ENCODE data around the gene UBAP2L.
"Not testable (repeated sequence)": the region's sequence is repeated elsewhere in the genome, so short reads cannot be mapped to it uniquely, and the experiment has no call there.

UBAP2L gene

DNA sequence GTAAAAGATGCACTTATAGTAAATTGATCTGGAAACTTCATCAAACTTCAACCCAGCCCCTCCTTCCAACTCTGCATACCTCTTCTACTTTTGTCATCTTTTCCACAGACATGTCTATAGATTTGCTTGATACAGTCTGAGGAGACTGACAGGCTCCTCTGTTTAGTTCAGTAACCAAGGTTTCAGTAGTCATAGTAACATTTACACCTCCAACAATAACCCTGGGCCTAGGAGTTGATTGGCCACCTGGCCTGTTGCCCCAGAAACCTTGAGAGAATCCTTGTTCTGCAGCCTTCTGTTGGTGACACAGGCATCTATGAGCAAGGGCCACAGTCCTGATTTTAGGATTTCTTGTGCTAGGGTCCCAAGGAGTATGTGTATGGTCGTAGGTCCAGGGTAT lies 14.6 kb upstream of the UBAP2L start, which contains the start of gene CFAP141:
CFAP141 (minus strand) TSS at position 138 of the 400 bp plus-strand sequence; CDS start at position 112, 26 bp downstream.
- no peak for DNase-seq

DNA sequence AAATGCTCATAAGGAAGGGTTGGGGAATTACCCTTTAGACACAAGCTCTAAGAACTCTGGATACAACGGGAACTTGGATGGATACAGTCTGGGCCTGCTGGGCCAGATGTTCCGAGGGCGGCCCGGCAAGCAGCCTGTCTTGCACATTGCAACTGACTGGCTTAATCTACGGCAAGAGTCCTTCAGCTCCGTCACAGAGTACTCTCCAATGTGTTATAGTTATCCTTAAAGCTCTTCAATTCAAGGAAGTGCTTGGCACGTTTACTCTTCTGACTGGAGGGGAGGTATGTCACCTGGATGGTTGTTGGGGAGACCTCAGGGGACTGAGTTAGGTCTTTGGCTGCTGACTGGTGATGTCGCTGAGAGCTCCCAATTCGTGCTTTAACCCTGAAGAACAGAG lies 13.5 kb upstream of the UBAP2L start:
- DNase-seq, result no peak

- DNase-seq, result no peak
Observed at GRCh38 chr1:154208677-154209388, 11.9 kb upstream of the UBAP2L start.

- DNase-seq, result no peak
Observed at GRCh38 chr1:154212083-154212482, 8.7 kb upstream of the UBAP2L start.

GRCh38 chr1:154213274-154213673 lies 7.5 kb upstream of the UBAP2L start:
- DNase-seq, result no peak

- no peak for DNase-seq
Observed at GRCh38 chr1:154218545-154218944, 2.2 kb upstream of the UBAP2L start.

DNA sequence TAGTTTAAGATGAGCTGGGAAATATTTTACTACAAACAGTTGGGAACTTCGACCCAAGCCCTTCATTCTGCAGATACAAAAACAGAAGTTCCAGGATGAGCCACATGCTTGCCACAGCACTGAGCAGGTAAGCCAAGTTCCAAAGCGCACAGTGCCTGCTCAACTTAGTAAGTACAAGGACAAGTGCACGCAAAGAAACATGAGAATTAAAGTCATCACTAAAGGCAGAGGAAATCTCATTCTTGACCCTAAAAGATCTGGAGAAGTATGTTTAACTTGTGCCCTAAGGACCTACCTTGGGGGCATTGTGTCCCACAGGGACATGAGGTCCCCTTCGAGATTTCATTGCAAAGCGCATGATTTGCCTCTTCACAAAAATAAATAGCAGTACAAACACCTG lies 1.2 kb upstream of the UBAP2L start:
- no peak for DNase-seq

DNA sequence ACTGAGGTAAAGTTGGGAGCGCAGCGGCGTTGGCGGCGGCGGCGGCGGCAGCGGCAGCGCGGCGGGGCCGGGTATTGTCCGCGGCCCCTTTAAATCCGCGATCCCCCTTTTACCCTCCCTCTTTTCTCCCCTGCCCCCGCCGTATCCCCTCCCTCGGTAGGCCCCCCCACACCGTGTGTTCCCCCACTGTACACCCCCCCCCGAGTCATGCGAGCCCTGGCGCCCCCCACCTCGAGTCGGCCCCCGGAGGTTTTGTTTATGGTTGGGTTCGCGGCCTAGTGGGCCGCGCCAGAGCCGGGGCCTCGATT lies 169 bp downstream of the UBAP2L start:
- no peak for DNase-seq

DNA sequence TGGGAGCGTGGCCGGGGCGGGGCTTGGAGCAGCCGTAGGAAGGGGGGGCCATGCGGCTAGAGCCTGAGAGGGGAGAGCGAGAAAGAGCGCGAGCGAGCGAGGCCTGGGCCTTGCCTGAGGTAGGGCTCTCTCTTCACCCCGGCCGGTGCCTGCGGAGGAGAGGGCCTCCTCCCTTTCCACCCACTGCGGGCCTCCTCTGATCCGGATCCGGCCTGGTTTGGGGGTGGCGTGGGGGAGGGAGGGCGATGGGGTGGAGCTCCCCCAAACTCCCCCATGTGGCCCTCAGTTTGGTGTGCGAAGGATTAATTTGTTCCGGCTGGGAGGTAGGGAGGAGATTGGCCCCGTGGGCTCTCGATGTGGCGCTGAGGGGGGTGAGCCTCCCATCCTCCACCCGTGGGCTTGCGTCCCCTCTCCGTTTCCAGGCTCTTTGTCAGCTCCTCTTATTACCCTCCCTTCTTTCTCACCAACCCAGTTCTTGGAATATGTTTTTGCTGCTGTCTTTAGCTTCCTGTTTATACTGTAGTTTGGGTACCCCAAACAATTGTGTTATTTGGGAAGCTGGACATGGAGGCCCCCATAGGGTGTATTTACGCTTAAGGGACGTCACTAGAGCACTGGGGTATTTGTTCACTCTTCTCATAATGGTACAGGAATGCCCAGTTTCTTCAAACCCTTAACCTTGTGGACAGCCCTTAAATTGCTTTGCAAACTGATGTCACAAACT lies 685 bp downstream of the UBAP2L start:
- DNase-seq, result peak; percentile 77

- no peak for DNase-seq
Observed at GRCh38 chr1:154222518-154222917, 1.8 kb downstream of the UBAP2L start.

GRCh38 chr1:154222918-154223317 lies 2.2 kb downstream of the UBAP2L start:
- no peak for DNase-seq

DNA sequence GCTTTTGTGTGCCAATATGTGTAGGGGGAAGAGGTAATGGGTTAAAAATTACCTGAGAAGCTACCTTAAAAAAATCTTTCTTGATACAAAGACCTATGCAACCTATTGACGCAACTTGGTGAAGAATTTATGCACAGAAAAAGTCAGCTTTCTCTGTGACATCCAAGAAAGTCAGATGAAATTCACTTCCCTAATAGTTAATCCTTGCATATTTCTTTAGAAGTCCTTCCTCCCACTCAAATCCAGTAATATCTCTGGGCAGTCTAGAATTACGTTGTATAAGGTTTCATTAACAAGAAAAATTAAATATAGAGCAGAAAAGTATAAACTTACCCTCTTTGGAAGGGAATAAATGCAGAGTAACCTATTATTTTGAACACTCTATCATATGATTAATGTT lies 2.9 kb downstream of the UBAP2L start:
- DNase-seq, result no peak

GRCh38 chr1:154225370-154225769 lies 4.6 kb downstream of the UBAP2L start:
- no peak for DNase-seq

DNA sequence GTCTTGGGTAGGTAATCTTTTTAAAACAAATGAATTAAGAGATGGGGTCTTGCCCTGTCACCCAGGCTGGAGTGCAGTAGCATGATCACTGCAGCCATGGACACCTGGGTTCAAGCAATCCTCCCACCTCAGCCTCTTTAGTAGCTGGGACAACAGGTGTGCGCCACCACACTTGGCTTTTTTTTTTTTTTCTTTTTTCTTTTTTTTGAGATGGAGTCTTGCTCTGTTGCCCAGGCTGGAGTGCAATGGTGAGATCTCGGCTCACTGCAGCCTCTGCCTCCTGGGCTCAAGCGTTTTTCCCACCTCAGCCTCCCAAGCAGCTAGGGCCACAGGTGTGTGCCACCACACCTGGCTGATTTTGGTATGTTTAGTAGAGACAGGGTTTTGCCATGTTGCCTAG lies 10.4 kb downstream of the UBAP2L start:
- DNase-seq, result not testable (repeated sequence)

DNA sequence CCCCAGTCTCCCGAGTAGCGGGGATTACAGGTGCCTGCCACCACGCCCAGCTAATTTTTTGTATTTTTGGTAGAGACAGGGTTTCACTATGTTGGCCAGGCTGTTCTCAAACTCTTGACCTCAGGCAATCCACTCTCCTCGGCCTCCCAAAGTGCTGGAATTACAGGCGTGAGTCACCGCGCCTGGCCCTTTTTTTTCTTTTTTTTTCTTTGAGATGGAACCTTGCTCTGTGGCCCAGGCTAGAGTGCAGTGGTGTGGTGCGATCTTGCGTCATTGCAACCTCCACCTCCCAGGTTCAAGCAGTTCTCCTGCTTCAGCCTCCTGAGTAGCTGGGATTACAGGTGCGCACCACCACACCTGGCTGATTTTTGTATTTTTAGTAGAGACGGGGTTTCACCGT lies 12.4 kb downstream of the UBAP2L start:
- DNase-seq, result not testable (repeated sequence)

- DNase-seq, result no peak
Observed at GRCh38 chr1:154236855-154237254, 16.1 kb downstream of the UBAP2L start.

GRCh38 chr1:154237435-154237834 lies 16.7 kb downstream of the UBAP2L start:
- no peak for DNase-seq

DNA sequence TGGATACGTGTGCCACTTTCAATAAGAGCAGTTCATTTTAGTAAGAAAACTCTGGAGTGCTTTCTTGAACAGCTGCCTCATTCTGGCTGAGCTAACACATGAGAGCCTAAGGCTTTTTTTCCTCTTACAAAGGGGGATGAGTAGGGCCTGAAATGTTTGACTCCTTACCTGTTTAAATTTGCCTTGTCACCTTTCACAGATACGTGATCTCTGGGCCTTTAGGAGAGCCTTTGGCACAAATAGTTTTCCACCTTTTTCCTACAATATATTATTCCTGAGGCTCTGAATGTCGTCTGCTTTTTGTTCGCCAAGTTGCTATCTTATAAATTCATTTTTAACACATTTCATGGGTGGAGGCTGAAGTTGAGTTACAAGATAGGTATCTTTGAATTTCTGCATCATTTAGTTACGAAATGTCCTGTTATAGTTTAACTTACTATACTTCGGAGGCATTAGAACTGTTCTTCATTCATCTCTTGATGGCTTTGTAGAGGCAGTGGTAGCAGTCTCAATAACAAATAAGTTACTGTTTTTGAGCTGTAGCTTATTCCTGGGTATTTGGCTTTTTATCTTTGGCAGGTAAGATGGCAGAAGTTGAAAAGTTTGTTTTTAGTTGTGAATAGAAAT lies 17.2 kb downstream of the UBAP2L start:
- DNase-seq, result no peak

DNA sequence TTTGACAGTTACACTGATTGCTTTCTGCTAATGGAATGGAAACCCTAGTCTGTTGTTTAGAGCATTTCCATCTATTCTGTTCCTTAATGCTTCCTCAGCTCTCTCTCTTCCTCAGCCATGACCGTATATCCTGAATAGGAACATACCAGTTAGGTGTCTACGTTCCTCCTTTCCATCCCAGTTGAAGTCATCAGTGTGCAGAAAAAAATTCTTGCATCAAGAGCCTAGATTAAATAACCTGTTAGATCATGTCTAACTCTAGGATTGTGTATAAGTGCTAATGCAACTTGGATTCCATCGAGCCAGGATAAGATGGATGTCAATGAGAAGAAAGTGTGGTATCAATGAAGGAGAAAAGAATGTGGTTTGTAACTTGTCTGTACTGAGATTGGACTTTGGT lies 18.7 kb downstream of the UBAP2L start:
- DNase-seq, result no peak

DNA sequence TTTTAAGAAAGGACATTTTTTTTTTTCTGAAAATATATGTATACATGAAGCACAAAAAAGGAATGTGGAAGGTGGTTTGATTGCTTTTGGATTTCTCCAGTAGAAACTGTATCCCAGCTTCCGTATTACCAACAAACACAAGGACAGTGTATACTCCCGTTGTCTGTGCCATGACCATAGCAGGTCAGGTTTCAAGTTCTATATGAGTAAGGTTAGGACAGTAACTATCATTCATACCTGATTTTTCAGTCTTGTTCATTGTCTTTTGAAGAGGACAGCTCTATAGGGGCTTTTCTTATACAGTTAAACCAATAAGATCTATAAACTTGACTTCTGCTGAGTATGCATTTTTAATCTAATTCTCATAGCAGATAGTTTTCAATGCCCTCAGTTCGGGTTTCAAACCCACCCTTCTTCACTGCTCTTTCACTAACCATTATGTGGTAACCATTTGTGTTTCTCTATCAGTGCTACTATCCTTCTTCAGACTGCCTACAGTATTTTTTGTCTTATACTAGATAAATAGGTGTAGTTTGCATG lies 19.6 kb downstream of the UBAP2L start:
- no peak for DNase-seq

GRCh38 chr1:154241703-154242351 lies 21.1 kb downstream of the UBAP2L start:
- DNase-seq, result no peak

- no peak for DNase-seq
Observed at GRCh38 chr1:154253671-154254070, 32.9 kb downstream of the UBAP2L start.

DNA sequence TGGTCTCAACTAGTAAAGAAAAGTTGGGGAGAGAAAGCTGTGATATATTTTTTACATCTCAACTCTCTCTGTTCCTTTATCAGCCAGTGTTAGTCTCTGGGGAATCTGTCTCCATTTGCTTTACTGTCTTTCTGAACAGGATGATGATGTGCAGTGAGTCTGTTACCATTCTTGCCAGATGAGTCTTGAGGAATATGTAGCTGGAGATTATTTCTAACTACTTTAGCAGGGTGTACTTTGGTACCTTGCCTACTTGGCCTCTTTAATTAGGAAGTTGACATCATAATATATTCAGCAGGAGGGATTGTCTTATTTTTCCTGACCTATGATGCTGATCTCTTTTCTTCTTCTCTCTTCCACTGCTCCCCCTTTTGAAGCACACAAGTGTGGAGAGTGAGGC lies 35.9 kb downstream of the UBAP2L start:
- no peak for DNase-seq
